GM12891 (cell line): Measurements from ENCODE around the gene FGF12.

ENCODE experiments used
- DNase-seq: peaks from one replicate; pipeline ENCODE4 v3.0.0; 2011; ENCODE audit warnings: low spot score; ENCODE audit not compliant: insufficient read length
- FAIRE-seq: peaks from 2 replicates; lab custom pipeline; 2011; peaks lifted over from hg19 to GRCh38; lab: Jason Lieb, UNC
- PAX5 ChIP-seq: IDR thresholded peaks from 2 replicates; pipeline ENCODE4 v1.6.1; 2011; ENCODE audit warnings: low read length, moderate library complexity, mild to moderate bottlenecking; ENCODE audit not compliant: insufficient read depth, severe bottlenecking
- POLR2A ChIP-seq: IDR thresholded peaks from 2 replicates; pipeline ENCODE4 v1.6.1; 2011; ENCODE audit warnings: low read depth, low read length, control low read depth
- POLR2AphosphoS5 ChIP-seq: IDR thresholded peaks from 2 replicates; pipeline ENCODE4 v1.6.1; 2011; ENCODE audit warnings: low read depth, low read length, control low read depth
- POU2F2 ChIP-seq: IDR thresholded peaks from 2 replicates; pipeline ENCODE4 v1.6.1; 2011; ENCODE audit warnings: low read depth, mild to moderate bottlenecking, control low read depth, low read length, moderate library complexity
- SPI1 ChIP-seq: IDR thresholded peaks from 2 replicates; pipeline ENCODE4 v1.6.1; 2011; ENCODE audit warnings: low read depth, low read length, control low read depth
- TAF1 ChIP-seq: IDR thresholded peaks from 2 replicates; pipeline ENCODE4 v1.6.1; 2011; ENCODE audit warnings: low read depth, low read length, control low read depth

Gene FGF12

GRCh38 chr3:192351441-192351840 lies 375.9 kb downstream of the FGF12 start:
- DNase-seq (no peak), FAIRE-seq (no peak)
- TF ChIP-seq POLR2A (no peak), SPI1 (no peak), TAF1 (no peak), POLR2AphosphoS5 (no peak), PAX5 (no peak), POU2F2 (no peak)

- DNase-seq (no peak), FAIRE-seq (no peak)
- TF ChIP-seq POU2F2 (no peak), SPI1 (no peak), PAX5 (no peak), POLR2AphosphoS5 (no peak), TAF1 (no peak)
These were observed 387.3 kb downstream of the FGF12 start for GRCh38 chr3:192340031-192340430.

GRCh38 chr3:192339214-192339613 lies 388.1 kb downstream of the FGF12 start:
- no peak for TF ChIP-seq POLR2A
- no peak for TF ChIP-seq SPI1
- no peak for TF ChIP-seq POLR2AphosphoS5
- no peak for TF ChIP-seq POU2F2
- TF ChIP-seq TAF1: no peak
- TF ChIP-seq PAX5: no peak
- FAIRE-seq: no peak
- DNase-seq: no peak

- DNase-seq (no peak), FAIRE-seq (no peak)
- TF ChIP-seq SPI1 (no peak), POLR2AphosphoS5 (no peak), POLR2A (no peak), PAX5 (no peak), TAF1 (no peak), POU2F2 (no peak)
These were observed 391.1 kb downstream of the FGF12 start for GRCh38 chr3:192336286-192336685.

GRCh38 chr3:192332386-192333291 lies 394.7 kb downstream of the FGF12 start:
- TF ChIP-seq POLR2A (no peak), SPI1 (no peak), TAF1 (no peak), POLR2AphosphoS5 (no peak), PAX5 (no peak), POU2F2 (no peak)
- DNase-seq (no peak), FAIRE-seq (no peak)

GRCh38 chr3:192331749-192332385 lies 395.5 kb downstream of the FGF12 start:
- no peak for TF ChIP-seq PAX5
- TF ChIP-seq POU2F2: no peak
- no peak for TF ChIP-seq POLR2A
- no peak for TF ChIP-seq SPI1
- TF ChIP-seq POLR2AphosphoS5: no peak
- TF ChIP-seq TAF1: no peak
- FAIRE-seq: no peak
- DNase-seq: no peak

GRCh38 chr3:192326656-192327055 lies 400.7 kb downstream of the FGF12 start:
- TF ChIP-seq POLR2A (no peak), SPI1 (no peak), POLR2AphosphoS5 (no peak), TAF1 (no peak), POU2F2 (no peak), PAX5 (no peak)
- DNase-seq: no peak
- FAIRE-seq: no peak

GRCh38 chr3:192317564-192317963 lies 409.8 kb downstream of the FGF12 start:
- no peak for DNase-seq
- TF ChIP-seq SPI1 (no peak), POLR2AphosphoS5 (no peak), PAX5 (no peak), TAF1 (no peak), POU2F2 (no peak), POLR2A (no peak)
- no peak for FAIRE-seq

GRCh38 chr3:192313605-192314004 lies 413.7 kb downstream of the FGF12 start:
- no peak for FAIRE-seq
- no peak for DNase-seq

GRCh38 chr3:192307631-192308030 lies 419.7 kb downstream of the FGF12 start:
- FAIRE-seq (no peak), DNase-seq (no peak)
- TF ChIP-seq POU2F2 (no peak), POLR2A (no peak)

More at GRCh38 chr3:192313605-192314004, 413.7 kb downstream of the FGF12 start:
- no peak for TF ChIP-seq POU2F2
